ENCODE data around the gene CEP152.

CEP152 gene

GRCh38 chr15:48717458-48717857, 93.4 kb downstream of the CEP152 start:
- peaks cover 14% of the 10 kb centered on the region for H3K9me3 Mint-ChIP-seq
- ATAC-seq = no peak
- H3K4me1 Mint-ChIP-seq = no peaks in the 10 kb centered on the region
- no peak overlapping the region for H3K4me3 Mint-ChIP-seq
- peaks cover 26% of the 10 kb centered on the region for H3K36me3 Mint-ChIP-seq
- no peaks in the 10 kb centered on the region for H3K27me3 Mint-ChIP-seq
- H3K27ac Mint-ChIP-seq = no peak overlapping the region

DNA sequence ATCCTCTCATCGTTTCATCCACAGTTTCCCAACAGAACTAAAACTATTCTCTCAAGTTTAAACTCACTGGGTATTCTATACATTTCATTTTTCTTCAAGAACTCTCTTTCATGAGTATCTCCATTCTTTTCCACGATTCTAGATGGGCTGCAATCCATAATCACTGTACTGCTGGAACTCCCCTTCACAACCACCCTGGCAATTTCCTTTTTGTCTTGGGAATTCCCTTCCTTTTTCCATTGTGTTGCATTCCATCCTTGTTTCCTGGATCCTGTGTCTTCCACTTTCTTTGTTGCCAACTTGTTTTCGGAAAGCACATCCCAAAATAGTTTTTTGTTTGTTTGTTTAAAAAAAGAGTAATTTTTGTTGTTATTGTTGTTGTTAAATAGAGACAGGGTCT, 98.3 kb downstream of the CEP152 start:
- Mint-ChIP-seq H3K27ac (no peak overlapping the region), H3K4me1 (no peaks in the 10 kb centered on the region), H3K36me3 (peaks cover 26% of the 10 kb centered on the region), H3K9me3 (peaks cover 18% of the 10 kb centered on the region), H3K27me3 (no peaks in the 10 kb centered on the region), H3K4me3 (no peak overlapping the region)
- ATAC-seq = no peak

DNA sequence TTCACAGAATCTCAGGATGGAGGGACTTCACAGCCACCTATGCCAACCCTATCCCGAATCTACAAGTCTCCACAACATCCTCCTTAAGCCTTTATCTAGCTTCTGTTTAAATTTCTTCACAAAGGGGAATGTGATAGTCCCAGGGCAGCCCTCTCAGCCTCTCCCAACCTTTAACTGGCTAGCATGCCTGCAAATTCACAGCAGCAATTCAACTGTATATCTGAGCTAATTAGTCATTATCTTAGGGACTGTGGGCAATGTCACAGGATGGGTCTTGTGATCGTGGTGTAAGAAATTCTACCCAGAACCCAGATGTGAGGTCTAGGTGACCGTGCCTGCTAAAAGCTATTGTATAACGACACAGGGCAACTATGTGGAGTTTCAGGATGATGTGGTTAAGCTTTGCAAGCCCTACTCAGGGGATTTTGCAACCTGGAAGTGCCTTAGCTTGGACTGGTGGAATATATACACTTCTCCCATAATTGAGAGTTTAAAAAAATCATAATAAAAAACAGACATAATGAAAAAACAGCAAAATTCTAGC, 99.8 kb downstream of the CEP152 start:
- no peak overlapping the region for H3K27ac Mint-ChIP-seq
- no peak for ATAC-seq
- H3K9me3 Mint-ChIP-seq = peaks cover 20% of the 10 kb centered on the region

DNA sequence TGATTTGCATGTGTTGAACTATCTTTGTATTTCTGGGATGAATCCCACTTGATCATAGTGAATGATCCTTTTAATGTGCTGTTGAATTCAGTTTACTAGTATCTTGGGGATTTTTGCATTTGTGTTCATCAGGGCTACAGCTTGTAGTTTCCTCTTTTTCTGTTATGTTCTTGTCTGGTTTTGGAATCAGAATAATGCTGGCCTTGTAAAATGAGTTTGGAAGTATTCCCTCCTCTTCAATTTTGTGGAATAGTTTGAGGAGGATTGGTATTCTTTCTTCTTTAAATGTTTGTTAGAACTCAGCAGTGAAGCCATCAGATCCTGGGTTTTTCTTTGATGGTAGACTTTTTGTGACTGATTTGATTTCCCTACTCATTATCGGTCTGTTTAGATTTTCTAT, 102.2 kb downstream of the CEP152 start:
- no peaks in the 10 kb centered on the region for H3K4me1 Mint-ChIP-seq
- H3K4me3 Mint-ChIP-seq = no peak overlapping the region
- H3K36me3 Mint-ChIP-seq = peaks cover 6% of the 10 kb centered on the region
- no peak overlapping the region for H3K27ac Mint-ChIP-seq
- H3K27me3 Mint-ChIP-seq = no peaks in the 10 kb centered on the region
- no peak for ATAC-seq
- peaks cover 28% of the 10 kb centered on the region for H3K9me3 Mint-ChIP-seq

More for the DNA sequence above, 99.8 kb downstream of the CEP152 start:
- Mint-ChIP-seq H3K4me1 (no peaks in the 10 kb centered on the region), H3K27me3 (no peaks in the 10 kb centered on the region), H3K36me3 (peaks cover 15% of the 10 kb centered on the region), H3K4me3 (no peak overlapping the region)

- H3K27me3 Mint-ChIP-seq = no peaks in the 10 kb centered on the region
- H3K27ac Mint-ChIP-seq = no peak overlapping the region
- no peak for ATAC-seq
- H3K9me3 Mint-ChIP-seq = peaks cover 26% of the 10 kb centered on the region
- no peak overlapping the region for H3K4me3 Mint-ChIP-seq
- peaks cover 6% of the 10 kb centered on the region for H3K36me3 Mint-ChIP-seq
- H3K4me1 Mint-ChIP-seq = no peaks in the 10 kb centered on the region
These were observed 105.5 kb downstream of the CEP152 start for GRCh38 chr15:48705381-48705780.

DNA sequence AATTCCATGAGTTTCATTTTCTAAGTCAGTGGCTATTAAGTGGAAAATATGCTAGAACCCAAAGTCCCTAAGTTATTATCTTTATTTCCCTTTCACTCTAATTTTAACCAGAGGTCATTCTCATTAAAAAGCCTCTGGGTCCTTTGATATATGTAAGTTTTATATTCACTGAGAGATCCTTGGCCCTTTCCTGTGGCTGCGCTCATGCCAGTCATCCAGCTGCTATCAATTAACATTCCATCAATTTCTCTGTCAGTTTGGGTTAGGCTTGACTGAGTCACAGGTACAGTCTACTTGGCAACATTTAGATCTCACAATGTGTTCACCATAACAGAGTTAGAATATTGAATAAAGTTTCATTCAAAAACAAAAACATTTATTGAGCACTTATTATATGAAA, 107.3 kb downstream of the CEP152 start:
- no peaks in the 10 kb centered on the region for H3K27me3 Mint-ChIP-seq
- no peak overlapping the region for H3K27ac Mint-ChIP-seq
- H3K4me1 Mint-ChIP-seq = no peaks in the 10 kb centered on the region
- H3K36me3 Mint-ChIP-seq = peaks cover 6% of the 10 kb centered on the region
- ATAC-seq = no peak
- no peak overlapping the region for H3K4me3 Mint-ChIP-seq
- H3K9me3 Mint-ChIP-seq = peaks cover 24% of the 10 kb centered on the region

DNA sequence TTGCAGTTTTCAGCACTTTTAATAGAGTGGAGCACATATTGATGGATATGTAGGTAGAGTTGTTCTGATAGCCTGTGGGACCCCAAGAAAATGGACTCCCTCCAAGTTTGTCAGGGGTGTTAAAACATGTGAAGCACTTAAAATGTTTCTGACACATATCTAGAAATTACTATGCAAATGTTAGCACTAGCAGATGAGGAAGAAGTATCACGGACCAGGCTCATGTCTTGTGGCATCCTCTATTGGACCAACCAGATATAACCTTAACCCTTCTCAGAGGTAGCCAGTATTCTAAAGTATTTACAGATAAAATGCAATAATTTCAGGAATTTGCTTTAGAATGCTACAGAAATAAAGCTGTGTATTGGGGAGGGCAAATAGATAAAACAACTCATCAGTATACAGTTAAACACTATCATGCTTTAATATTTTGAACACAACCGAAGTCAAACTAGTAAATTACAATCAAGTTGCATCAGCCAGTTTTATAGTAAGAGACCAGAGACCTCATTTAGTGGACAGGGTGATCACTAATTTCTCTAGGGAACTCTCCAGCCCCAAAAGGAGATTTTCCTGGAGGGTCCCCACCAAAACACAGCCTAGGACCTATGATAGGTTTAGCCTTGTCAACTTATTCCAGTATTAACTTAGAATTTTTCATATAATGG, 108.2 kb downstream of the CEP152 start:
- Mint-ChIP-seq H3K36me3 (peaks cover 6% of the 10 kb centered on the region), H3K27me3 (no peaks in the 10 kb centered on the region), H3K4me1 (no peaks in the 10 kb centered on the region)

DNA sequence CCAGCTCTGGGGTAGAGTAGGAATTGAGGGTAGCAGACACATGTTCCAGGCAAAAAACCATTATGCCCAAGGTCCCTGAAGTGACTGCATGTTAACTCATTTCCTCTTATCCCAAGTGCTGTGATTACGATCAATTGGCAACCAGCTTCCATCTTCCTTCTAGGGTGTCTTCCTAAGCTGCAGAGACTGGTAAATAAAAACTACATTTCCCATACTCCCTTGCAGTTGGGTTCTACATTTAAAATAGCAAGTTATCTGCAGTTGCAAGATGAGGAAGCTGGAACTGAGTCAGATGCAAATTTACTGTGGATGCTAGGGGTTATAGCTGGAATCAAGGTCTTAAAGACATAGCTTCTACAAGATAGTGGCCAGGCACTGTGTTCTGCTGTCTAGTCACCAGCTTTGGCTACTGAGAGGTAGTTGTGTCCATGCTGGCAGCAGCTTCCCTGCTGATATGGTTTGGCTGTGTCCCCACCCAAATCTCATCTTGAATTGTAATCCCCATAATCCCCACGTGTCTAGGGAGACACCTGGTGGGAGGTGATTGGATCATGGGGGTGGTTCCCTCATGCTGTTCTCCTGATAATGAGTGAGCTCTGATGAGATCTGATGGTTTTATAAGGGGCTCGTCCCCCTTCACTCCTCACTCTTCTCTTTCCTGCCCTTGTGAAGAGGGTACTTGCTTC, 114.1 kb downstream of the CEP152 start:
- no peaks in the 10 kb centered on the region for H3K27me3 Mint-ChIP-seq
- H3K27ac Mint-ChIP-seq = no peak overlapping the region

More for the DNA sequence above, 108.2 kb downstream of the CEP152 start:
- Mint-ChIP-seq H3K27ac (no peak overlapping the region), H3K9me3 (peaks cover 22% of the 10 kb centered on the region), H3K4me3 (no peak overlapping the region)
- ATAC-seq = no peak

GRCh38 chr15:48695827-48696573, 114.9 kb downstream of the CEP152 start:
- no peak for ATAC-seq
- no peak overlapping the region for H3K4me3 Mint-ChIP-seq
- no peaks in the 10 kb centered on the region for H3K4me1 Mint-ChIP-seq
- no peaks in the 10 kb centered on the region for H3K27me3 Mint-ChIP-seq
- no peak overlapping the region for H3K27ac Mint-ChIP-seq
- H3K36me3 Mint-ChIP-seq = no peaks in the 10 kb centered on the region
- no peaks in the 10 kb centered on the region for H3K9me3 Mint-ChIP-seq

More for the DNA sequence above, 114.1 kb downstream of the CEP152 start:
- no peaks in the 10 kb centered on the region for H3K9me3 Mint-ChIP-seq
- H3K4me3 Mint-ChIP-seq = no peak overlapping the region
- no peaks in the 10 kb centered on the region for H3K4me1 Mint-ChIP-seq
- ATAC-seq = no peak
- H3K36me3 Mint-ChIP-seq = no peaks in the 10 kb centered on the region

GRCh38 chr15:48695088-48695826, 115.6 kb downstream of the CEP152 start:
- Mint-ChIP-seq H3K27me3 (no peaks in the 10 kb centered on the region), H3K4me3 (no peak overlapping the region), H3K4me1 (no peaks in the 10 kb centered on the region), H3K36me3 (no peaks in the 10 kb centered on the region), H3K27ac (no peak overlapping the region), H3K9me3 (no peaks in the 10 kb centered on the region)
- no peak for ATAC-seq

DNA sequence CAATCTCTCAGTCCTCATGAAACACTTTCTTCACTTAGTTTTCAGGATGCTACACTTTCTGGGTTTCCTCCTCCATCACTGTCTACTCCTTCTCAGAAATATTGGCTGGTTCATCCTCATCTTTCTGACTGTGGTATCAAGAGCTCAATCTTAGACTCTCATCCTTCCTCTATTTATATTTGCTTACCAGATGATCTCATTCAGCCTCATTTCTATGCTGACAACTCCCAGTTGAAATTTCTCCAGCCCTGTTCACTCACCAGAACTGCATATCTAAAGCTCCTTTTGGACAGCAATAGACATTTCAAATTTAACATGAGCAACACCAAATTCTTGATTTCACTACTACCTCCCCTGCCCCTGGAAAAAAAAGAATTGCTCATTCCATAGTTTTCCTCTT, 117.4 kb downstream of the CEP152 start:
- Mint-ChIP-seq H3K4me3 (no peak overlapping the region), H3K36me3 (no peaks in the 10 kb centered on the region), H3K9me3 (no peaks in the 10 kb centered on the region), H3K27ac (no peak overlapping the region), H3K27me3 (no peaks in the 10 kb centered on the region), H3K4me1 (no peaks in the 10 kb centered on the region)
- no peak for ATAC-seq

GRCh38 chr15:48688493-48688892, 122.4 kb downstream of the CEP152 start:
- H3K27ac Mint-ChIP-seq = no peak overlapping the region
- H3K27me3 Mint-ChIP-seq = peaks cover 9% of the 10 kb centered on the region
- ATAC-seq = no peak

More at GRCh38 chr15:48688493-48688892, 122.4 kb downstream of the CEP152 start:
- H3K4me1 Mint-ChIP-seq = no peaks in the 10 kb centered on the region
- peaks cover 18% of the 10 kb centered on the region for H3K36me3 Mint-ChIP-seq
- H3K9me3 Mint-ChIP-seq = peaks cover 10% of the 10 kb centered on the region
- H3K4me3 Mint-ChIP-seq = no peak overlapping the region
